MCF 10A (cell line): ENCODE measurements around the gene DHX15. TPM values are rescaled to one million over a fixed set of nuclear protein-coding genes. Genes with fewer than 3 reads are reported as not detected.
A peak's percentile ranks its signal among the peaks of the same experiment; 100 is the strongest.

ENCODE experiments used
- BruUV-seq: library from RNA; stranded (reverse); fragments of 400-500 nt; replicated peaks from 2 replicates; lab custom pipeline; 2021; lab: Mats Ljungman, UMichigan
- CTCF ChIA-PET: fragments of 300-600 bp; sonication (Branson Sonifier 250); formaldehyde crosslinking; extraction: SDS; loops from one replicate; lab custom pipeline; 2021; ENCODE audit warnings: antibody characterized with exemption, inconsistent platforms; lab: Yijun Ruan, JAX
- POLR2A ChIA-PET: fragments of 300-600, 350-650 bp; sonication (Branson Sonifier 250); formaldehyde crosslinking; extraction: SDS; loops from one replicate; lab custom pipeline; 2020; ENCODE audit warnings: antibody characterized with exemption, inconsistent platforms; lab: Yijun Ruan, JAX
- DNase-seq: peaks from one replicate; pipeline ENCODE4 v3.0.0-alpha.2; 2018; ENCODE audit not compliant: unreplicated experiment
- H3K27ac Mint-ChIP-seq: one replicate; pipeline ENCODE4 v1.8.0; 2022; ENCODE audit warnings: mild to moderate bottlenecking, low read depth, mixed read lengths; ENCODE audit not compliant: unreplicated experiment
- H3K27me3 Mint-ChIP-seq: one replicate; pipeline ENCODE4 v1.8.0; 2022; ENCODE audit warnings: mixed read lengths; ENCODE audit not compliant: insufficient read depth, unreplicated experiment
- H3K36me3 Mint-ChIP-seq: one replicate; pipeline ENCODE4 v1.8.0; 2022; ENCODE audit warnings: mild to moderate bottlenecking, moderate library complexity, mixed read lengths; ENCODE audit not compliant: insufficient read depth, unreplicated experiment
- H3K4me1 Mint-ChIP-seq: one replicate; pipeline ENCODE4 v1.8.0; 2022; ENCODE audit warnings: mixed read lengths; ENCODE audit not compliant: insufficient read depth, unreplicated experiment
- H3K4me3 Mint-ChIP-seq: one replicate; pipeline ENCODE4 v1.8.0; 2022; ENCODE audit warnings: mild to moderate bottlenecking, moderate library complexity, mixed read lengths; ENCODE audit not compliant: unreplicated experiment
- H3K9me3 Mint-ChIP-seq: one replicate; pipeline ENCODE4 v1.8.0; 2022; ENCODE audit warnings: mixed read lengths; ENCODE audit not compliant: unreplicated experiment
- CTCF ChIP-seq: fragments of 200-600 bp; IDR thresholded peaks from one replicate; pipeline ENCODE4 v1.8.0; 2022; ENCODE audit warnings: antibody characterized with exemption, mild to moderate bottlenecking; ENCODE audit not compliant: unreplicated experiment
- intact Hi-C: fragments of 100-400 bp; cut with micrococcal nuclease; formaldehyde crosslinking; loops from 2 replicates; pipeline ENCODE4 v1.14.1; 2022
- total RNA-seq: library from RNA; stranded (reverse); gene quantifications from 2 replicates; pipeline ENCODE4 v1.2.3, GENCODE V29; 2022

The DHX15 gene
- total RNA-seq, 1 experiment from 2014 or later, result 125 TPM

DNA sequence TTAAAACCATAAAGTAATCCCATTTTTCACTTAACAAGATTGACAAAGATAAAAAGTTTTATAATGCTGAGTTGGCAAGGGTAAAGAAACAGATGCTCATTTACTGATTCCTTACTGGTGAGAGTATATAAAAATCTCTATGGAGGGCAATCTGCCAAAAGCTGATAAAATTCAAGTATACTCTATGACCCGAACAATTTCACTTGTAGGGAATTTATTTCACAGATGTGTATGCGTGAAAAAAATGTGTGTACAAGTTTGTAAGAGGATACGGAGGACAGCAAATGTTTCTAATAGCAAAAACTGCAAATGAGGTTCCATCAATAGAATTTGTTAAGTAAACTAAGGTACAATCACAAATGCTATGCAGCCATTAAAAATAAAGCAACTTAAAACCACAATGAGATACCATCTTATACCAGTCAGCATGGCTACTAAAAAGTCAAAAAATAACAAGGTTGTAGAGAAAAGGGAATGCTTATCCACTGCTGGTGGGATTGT is 23.4 kb downstream of the DHX15 start:
- no peak overlapping the region for H3K27ac Mint-ChIP-seq
- H3K4me3 Mint-ChIP-seq, result no peak overlapping the region
- intact Hi-C loops, result no loop called here
- H3K27me3 Mint-ChIP-seq, result no peaks in the 10 kb centered on the region
- DNase-seq, result no peak
- H3K4me1 Mint-ChIP-seq, result peaks cover 44% of the 10 kb centered on the region
- ChIA-PET CTCF (interaction anchor here (0.7 to 1.6 kb wide), 4 partner anchors 9 to 209 kb away, joined by 3 read pairs; no protein-coding TSS in a partner anchor), POLR2A (interaction anchor here (0.6 to 1.6 kb wide), 6 partner anchors 13 to 204 kb away, joined by 3 to 7 read pairs (median 3); no protein-coding TSS in a partner anchor)
- no peak for TF ChIP-seq CTCF
- BruUV-seq, result no TSS peak
- H3K9me3 Mint-ChIP-seq, result no peaks in the 10 kb centered on the region
- peaks cover 30% of the 10 kb centered on the region for H3K36me3 Mint-ChIP-seq

DNA sequence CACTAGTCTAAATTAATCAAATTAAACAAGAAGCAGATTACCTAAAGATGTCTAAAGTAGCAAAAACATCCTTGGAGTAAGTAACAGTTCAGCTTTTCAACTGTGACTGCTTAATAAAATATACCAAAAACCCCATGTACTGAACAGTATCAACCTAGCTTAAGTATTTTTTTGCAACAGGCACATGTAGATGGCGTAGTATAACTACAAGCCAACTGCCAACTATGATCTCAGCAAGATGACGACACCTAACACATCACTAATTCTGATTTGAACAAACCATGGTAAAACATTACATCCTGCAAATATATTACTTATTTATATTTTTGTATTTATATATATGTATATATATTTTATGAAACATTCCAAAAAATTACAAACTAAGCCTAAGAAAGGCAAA is 24.5 kb downstream of the DHX15 start:
- CTCF ChIA-PET, result interaction anchor here (0.6 to 1.6 kb wide), 9 partner anchors 38 to 600 kb away, joined by 3 to 4 read pairs (median 3); no protein-coding TSS in a partner anchor
- H3K4me1 Mint-ChIP-seq, result peaks cover 41% of the 10 kb centered on the region
- no peaks in the 10 kb centered on the region for H3K27me3 Mint-ChIP-seq
- H3K4me3 Mint-ChIP-seq, result no peak overlapping the region
- no peaks in the 10 kb centered on the region for H3K9me3 Mint-ChIP-seq
- DNase-seq, result peak; percentile 30
- H3K36me3 Mint-ChIP-seq, result peaks cover 24% of the 10 kb centered on the region
- POLR2A ChIA-PET, result interaction anchor here (0.9 to 1.8 kb wide), 4 partner anchors 22 to 233 kb away, joined by 4 to 8 read pairs (median 6); partner anchors contain the start of gene DHX15
- BruUV-seq, result no TSS peak
- no peak for TF ChIP-seq CTCF
- intact Hi-C loops, result no loop called here
- H3K27ac Mint-ChIP-seq, result no peak overlapping the region

GRCh38 chr4:24559032-24559821 is 25.1 kb downstream of the DHX15 start:
- no peak for TF ChIP-seq CTCF
- H3K4me1 Mint-ChIP-seq, result peaks cover 35% of the 10 kb centered on the region
- no peak overlapping the region for H3K4me3 Mint-ChIP-seq
- CTCF ChIA-PET, result interaction anchor here (0.6 to 1.6 kb wide), 5 partner anchors 39 to 370 kb away, joined by 3 to 4 read pairs (median 3); no protein-coding TSS in a partner anchor
- intact Hi-C loops, result no loop called here
- DNase-seq, result no peak
- peaks cover 26% of the 10 kb centered on the region for H3K36me3 Mint-ChIP-seq
- BruUV-seq, result no TSS peak
- POLR2A ChIA-PET, result interaction anchor here (0.8 to 1.8 kb wide), 6 partner anchors 9 to 234 kb away, joined by 4 to 8 read pairs (median 4); partner anchors contain the start of gene DHX15
- H3K27ac Mint-ChIP-seq, result peak overlapping the region; percentile 63
- H3K27me3 Mint-ChIP-seq, result no peaks in the 10 kb centered on the region
- H3K9me3 Mint-ChIP-seq, result no peaks in the 10 kb centered on the region
